GM23248 (cell line): Measurements from ENCODE around the gene CACNA1I.

Source experiments
- EZH2 ChIP-seq: fragments of 200-600 bp; sonication (generic); IDR thresholded peaks from 2 replicates; pipeline ENCODE4 v1.6.1; 2018; ENCODE audit warnings: antibody characterized with exemption, mild to moderate bottlenecking; ENCODE audit not compliant: insufficient read depth, poor library complexity, severe bottlenecking
- EZH2phosphoT487 ChIP-seq: fragments of 200-600 bp; sonication (generic); IDR thresholded peaks from 2 replicates; pipeline ENCODE4 v1.6.1; 2018; ENCODE audit warnings: antibody characterized with exemption, moderate library complexity, mild to moderate bottlenecking, low read depth; ENCODE audit not compliant: insufficient read depth

DNA sequence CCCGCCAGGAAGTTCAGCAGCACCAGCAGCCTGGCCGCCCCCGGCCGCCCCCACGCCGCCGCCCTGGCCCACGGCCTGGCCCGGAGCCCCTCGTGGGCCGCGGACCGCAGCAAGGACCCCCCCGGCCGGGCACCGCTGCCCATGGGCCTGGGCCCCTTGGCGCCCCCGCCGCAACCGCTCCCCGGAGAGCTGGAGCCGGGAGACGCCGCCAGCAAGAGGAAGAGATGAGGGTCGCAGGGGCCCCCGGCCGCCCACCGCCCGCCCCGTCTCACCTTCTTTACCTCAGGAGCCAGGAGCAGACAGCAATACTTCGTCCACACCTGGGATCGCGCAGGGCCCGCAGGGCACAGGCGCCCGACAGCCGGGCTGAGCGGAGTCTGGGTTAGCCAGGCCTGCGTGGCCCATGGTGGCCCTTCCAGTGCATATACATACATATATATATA lies 115.6 kb downstream of the CACNA1I start:
- TF ChIP-seq EZH2 (no peak), EZH2phosphoT487 (no peak)
